Measurements from ENCODE around the gene UBE2E2.

DNA sequence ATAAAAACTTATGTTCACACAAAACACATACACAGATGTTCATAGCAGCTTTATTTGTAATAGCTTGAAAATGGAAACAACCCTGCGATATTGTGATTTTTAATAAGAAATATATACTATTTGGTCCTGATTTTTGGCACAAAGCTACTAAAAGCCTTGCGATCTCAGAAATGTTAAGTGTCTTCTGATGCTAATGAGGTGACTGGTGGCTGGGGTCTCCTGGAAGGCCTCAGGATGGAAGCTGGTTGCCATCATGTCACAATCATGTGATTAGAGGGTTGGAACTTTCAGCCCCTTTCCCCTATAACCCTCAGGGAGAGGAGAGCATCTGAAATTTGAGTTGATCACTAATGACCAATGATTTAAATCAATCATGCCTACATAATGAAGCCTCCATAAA, 324.2 kb downstream of the UBE2E2 start:
- no peak for TF ChIP-seq TAF1 (IDR thresholded peaks at IDR 0.05; ENCODE audit: borderline replicate concordance, low read depth, low read length)
- no peak for TF ChIP-seq POLR2A (IDR thresholded peaks at IDR 0.05; ENCODE audit: low read depth, low read length)
